Measurements from ENCODE around the gene ITGAV.

Gene ITGAV

GRCh38 chr2:186575856-186576255 is 14.0 kb upstream of the ITGAV start:
- no peak for DNase-seq

GRCh38 chr2:186576614-186577013 is 13.2 kb upstream of the ITGAV start:
- no peak for DNase-seq

DNA sequence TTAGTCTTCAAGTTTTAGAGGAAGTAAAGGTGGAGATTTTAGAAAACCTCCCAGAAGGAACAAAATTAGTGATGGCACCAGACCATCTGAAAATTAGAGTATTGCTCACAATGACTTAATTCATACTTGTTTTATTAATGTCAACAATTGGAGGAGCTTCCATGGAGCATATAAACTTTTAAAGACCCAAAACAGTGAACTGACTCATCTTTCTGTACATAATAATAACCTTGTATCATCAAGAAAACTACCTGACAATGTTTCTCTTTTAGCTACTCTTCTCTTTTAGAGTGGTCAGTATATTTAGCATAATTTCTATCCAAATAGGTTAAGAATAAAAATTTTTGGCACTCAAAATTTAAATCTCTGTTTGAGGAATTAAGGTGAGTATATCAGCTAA is 7.2 kb upstream of the ITGAV start:
- DNase-seq: no peak

GRCh38 chr2:186584053-186584452 is 5.8 kb upstream of the ITGAV start:
- DNase-seq: no peak

DNA sequence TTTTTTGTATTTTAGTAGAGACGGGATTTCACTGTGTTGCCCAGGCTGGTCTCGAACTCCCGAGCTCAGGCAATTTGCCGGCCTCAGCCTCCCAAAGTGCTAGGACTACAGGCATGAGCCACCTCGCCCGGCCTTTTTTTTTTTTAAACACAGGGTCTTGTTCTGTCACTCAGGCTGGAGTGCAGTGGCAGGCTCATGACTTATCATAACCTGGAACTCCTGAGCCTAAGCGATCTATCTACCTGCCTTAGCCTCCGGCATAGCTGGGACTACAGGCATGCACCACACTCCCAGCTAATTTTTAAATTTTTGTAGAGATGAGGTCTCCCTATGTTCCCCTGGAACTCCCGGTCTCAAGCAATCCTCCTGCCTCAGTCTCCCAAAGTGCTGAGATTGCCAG is 1.4 kb upstream of the ITGAV start:
- DNase-seq: no peak

DNA sequence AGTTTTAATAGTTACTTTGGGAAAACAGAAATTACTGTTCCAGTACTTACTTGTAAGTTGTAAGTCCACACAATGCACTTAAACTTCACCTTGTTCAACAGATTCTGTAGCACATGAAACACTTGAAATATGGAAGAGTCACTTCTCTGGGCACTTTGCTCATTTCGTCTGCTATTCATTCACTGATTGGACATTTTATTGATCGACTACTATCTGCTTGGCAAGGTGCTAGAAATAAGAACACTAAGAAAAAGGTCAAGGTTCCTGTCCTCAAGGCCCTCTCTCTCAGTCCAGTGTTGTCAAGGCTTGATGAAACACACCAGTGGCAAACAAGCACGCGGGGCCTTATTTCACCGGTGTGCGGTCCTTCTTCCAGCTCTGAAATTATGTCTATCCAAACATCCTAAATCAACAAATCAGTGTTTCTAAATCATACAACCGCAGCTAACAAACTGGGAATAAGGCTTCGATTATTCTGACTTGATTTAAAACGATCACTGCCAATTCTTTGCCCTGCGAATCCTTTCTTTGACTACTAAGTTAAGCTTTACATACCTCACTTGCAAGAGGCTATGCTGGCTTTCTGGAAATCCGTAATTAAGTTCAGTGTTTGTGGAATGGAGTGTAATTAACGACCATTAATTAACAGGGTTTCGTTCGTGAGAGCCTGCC is 780 bp upstream of the ITGAV start:
- DNase-seq: no peak

DNA sequence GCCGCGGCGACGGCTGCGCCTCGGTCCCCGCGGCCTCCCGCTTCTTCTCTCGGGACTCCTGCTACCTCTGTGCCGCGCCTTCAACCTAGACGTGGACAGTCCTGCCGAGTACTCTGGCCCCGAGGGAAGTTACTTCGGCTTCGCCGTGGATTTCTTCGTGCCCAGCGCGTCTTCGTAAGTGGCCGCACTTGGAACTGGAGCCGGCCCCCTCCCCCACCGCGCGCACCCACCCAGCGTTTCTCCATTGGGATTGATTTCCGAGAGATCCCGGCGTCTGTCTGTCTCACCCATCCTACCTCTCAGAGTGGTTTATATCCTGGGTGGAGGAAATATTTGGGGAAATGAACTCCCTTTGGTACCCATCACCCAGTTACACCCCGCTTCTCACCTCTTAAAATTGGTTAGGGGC is 498 bp downstream of the ITGAV start:
- no peak for DNase-seq

DNA sequence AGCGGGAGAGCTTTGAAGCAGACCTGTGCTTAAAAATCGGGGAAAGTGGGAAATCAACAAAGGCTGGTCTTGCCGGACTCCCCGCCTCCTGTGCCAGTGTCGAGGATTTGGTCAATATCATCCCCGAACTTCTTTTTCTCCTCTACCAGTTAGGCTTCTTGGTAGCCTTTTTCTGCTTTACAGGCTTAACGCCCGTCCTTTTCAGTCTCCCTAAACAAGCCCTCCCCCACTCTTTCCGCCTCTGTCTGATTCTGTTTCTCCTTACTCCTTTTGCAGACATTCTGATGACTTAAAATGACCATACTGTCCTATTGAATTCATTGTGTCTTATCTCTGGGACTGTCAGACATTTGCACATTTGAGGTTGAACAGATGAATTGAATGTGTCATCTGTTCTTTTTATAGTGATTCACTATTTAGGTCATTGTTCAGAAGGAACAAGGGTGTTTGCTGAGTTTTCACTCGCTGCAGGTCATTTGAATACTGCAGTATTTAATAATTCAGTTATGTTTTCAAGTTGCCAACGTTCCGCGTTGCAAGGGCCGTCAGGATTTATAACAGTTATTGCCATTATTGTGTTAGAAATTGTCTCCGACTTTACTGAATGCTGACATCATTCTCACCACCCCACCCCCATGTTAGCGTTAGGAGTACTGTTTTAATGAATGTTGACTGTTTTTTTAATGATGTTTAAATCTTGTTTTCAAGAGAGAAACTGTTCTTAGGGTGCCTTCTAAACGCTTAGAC is 1.1 kb downstream of the ITGAV start:
- no peak for DNase-seq

DNA sequence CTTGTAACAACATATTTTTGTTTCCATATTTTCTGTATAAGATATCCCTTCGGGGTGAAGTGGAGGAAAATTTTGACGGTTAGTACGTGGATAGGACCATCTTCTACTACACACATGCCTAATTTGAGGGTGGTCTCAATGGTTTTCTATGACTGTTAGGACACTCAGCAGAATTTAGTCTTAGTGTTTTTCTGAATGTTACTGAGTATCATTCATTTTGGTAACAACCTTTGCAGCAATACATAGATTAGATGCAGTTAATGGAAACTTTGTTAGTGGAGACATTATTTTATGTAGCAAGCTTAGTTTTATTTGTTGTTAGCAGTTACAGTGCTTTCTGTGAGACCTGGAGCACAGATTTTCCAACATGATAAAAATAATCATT is 1.6 kb downstream of the ITGAV start:
- DNase-seq: no peak

DNA sequence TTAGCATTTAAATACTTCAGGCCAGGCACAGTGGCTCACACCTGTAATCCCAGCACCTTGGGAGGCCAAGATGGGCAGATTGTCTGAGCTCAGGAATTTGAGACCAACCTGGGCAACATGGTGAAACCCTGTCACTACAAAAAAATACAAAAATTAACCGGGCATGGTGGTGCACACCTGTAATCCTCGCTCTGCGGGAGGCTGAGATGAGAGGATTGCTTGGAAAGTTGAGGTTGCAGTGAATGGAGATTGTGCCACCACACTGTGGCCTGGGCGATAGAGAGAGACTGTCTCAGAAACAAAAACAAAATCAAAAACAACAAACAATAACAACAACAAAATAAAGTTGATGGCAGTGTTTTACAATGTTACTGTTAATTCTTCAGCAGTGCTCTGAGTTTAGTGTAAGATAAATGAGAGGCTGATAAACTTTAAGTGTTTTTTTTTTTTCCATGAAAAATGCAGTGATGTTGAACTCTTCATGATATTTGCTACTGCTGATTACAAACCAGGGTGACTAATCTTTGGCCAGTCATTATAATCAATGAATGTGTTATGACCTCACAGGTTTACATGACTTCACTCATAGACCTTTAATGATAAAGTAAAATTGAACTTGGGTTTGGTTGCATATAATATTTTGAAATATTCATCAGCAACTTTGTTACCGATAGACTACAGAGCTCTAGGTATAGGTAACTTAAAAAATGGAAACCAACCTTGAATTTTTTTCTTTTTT is 2.5 kb downstream of the ITGAV start:
- no peak for DNase-seq

DNA sequence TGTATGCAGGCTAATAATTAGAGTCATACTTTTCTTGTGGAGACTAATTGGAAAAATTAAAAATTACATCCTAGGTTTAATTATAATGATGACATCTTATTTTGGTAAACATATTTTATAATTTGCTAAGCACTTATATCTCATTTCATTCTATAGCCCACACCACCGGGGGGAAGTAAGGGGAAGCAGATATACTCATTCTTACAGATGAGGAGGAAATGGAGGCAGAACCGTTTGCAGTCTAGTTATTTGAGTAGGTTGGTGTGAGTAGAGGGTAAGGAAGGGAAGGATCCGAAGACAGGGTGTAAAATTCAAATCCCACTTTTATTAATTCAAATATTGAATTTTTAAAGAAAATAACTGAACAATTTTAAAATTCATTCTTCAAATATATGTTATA is 3.7 kb downstream of the ITGAV start:
- no peak for DNase-seq

- DNase-seq: no peak
Measured at GRCh38 chr2:186594001-186594722, 4.3 kb downstream of the ITGAV start.

- DNase-seq: no peak
Measured at GRCh38 chr2:186595219-186595618, 5.4 kb downstream of the ITGAV start.

DNA sequence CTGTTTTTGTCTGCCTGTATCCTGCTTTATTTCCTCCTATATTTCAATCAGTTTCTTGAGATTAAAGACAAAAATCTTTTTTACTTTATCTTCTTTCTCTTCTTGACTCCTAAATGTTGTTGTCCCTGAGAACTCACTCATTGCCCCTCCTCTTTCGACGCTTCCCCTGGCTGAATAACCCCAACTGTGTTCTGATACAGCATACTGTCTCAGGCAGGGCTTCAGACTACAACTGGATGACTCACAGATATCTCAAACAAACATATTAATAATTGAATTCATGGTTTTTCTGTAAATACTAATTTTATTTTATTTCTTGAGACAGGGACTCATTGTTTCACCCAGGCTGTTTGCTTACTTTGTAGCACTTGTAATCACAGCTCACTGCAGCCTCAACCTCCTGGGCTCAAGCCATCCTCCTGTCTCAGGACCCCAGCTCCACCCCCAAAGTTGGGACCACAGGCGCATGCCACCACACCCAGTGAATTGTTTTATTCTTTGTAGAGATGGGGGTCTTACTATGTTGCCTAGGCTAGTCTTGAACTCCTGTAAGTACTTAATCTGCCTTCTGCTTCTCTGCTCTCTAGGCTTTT is 9.4 kb downstream of the ITGAV start:
- no peak for DNase-seq

GRCh38 chr2:186603286-186603685 is 13.4 kb downstream of the ITGAV start:
- no peak for DNase-seq

- no peak for DNase-seq
Measured at GRCh38 chr2:186605041-186605440, 15.2 kb downstream of the ITGAV start.

DNA sequence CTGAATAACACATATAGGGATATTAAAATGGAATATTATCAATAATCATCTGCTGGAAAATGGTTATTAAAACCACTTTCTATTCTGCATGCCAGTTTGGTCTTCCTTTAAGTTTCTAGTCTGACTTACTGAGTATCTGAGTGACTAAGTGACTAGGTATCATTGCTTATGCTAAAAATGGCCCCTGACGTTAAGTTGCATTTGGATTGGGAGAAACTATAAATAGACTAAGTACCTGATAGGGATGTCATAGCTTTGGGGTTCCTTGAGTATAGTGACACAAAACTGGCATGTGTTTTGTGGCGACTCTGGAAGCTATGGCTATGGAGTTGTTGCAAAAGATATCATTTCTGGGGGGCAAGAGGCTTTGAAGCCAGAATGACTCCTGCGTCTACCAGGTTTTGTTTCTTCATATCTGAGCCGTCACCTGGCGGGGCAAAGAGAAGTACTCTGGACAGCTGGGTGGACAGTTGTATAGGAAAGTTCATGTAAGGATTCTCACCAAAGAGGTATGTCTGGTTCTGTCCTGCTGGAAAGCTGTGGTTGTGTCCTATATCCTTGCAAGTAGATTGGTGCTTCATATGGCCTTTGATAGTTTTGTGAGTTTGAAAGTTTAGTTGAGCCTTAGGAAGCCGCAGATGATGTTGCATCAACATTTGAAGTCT is 17.9 kb downstream of the ITGAV start:
- no peak for DNase-seq

DNA sequence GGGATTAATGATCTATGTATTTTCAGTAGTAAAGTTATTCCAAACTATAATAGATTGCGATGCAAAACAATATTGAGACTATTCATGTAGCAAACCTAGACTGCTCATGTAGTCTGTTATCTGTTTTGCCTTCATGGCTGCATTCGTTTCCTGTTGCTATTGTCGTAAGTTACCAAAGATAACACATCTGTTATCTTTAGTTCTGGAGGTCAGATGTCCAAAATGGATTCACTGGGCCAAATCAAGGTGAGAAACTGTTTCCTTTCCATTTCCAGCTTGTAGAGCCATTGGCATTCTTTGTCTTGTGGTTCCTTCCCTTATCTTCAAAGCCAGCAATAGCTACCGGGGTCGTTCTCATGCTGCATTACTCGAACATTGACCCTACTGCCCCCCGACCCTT is 20.9 kb downstream of the ITGAV start:
- no peak for DNase-seq

DNA sequence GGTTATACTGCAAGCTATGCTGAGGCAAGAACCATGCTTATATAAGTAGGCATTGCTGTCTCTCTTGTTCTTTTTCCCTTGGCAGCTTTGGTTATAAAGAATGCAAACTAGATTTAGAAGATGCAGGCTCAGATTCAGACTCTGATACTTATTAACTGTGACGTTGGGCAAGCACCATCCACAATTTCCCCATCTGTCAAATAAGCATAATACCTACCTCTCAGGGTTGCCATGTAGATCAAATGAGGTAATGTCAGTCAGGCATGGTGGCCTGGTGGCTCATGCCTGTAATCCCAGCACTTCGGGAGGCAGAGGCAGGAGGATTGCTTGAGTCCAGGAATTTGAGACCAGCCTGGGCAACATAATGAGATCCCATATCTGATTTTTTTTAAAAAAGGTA is 21.7 kb downstream of the ITGAV start:
- no peak for DNase-seq

- DNase-seq: no peak
Measured at GRCh38 chr2:186612026-186612425, 22.2 kb downstream of the ITGAV start.

GRCh38 chr2:186612555-186613440 is 22.9 kb downstream of the ITGAV start:
- DNase-seq: no peak

Measured in activated CD4-positive, alpha-beta T cell treated with anti-CD3 and anti-CD28 coated beads for 1 hour (primary cell).